GM19467 (cell line): ENCODE data around the gene DMBT1.

Source experiments
- ATAC-seq: cut with Tn5 transposase; IDR thresholded peaks from one replicate; pipeline ENCODE4 v1.9.1; 2021; ENCODE audit warnings: mild to moderate bottlenecking, moderate library complexity; ENCODE audit not compliant: unreplicated experiment

Gene DMBT1

GRCh38 chr10:122560279-122560804 is at the start of gene DMBT1:
TSS of gene DMBT1 (plus strand) at chr10:122560754. CDS start at chr10:122560771, 17 bp downstream.
- ATAC-seq: no peak

GRCh38 chr10:122513053-122513452 is 47.5 kb upstream of the DMBT1 start:
- no peak for ATAC-seq

GRCh38 chr10:122514045-122514840 is 46.3 kb upstream of the DMBT1 start:
- no peak for ATAC-seq

- ATAC-seq: no peak
Observed at GRCh38 chr10:122515022-122515424, 45.5 kb upstream of the DMBT1 start.

GRCh38 chr10:122515588-122516231 is 44.8 kb upstream of the DMBT1 start:
- ATAC-seq: no peak

GRCh38 chr10:122516734-122517133 is 43.8 kb upstream of the DMBT1 start:
- no peak for ATAC-seq

GRCh38 chr10:122519144-122519543 is 41.4 kb upstream of the DMBT1 start:
- ATAC-seq: no peak

GRCh38 chr10:122519873-122520272 is 40.7 kb upstream of the DMBT1 start:
- ATAC-seq: no peak

- no peak for ATAC-seq
Observed at GRCh38 chr10:122521011-122521410, 39.5 kb upstream of the DMBT1 start.

GRCh38 chr10:122524811-122525210 is 35.7 kb upstream of the DMBT1 start:
- no peak for ATAC-seq

- no peak for ATAC-seq
Observed at GRCh38 chr10:122525788-122526187, 34.8 kb upstream of the DMBT1 start.

- no peak for ATAC-seq
Observed at GRCh38 chr10:122526892-122527291, 33.7 kb upstream of the DMBT1 start.

GRCh38 chr10:122530177-122530576 is 30.4 kb upstream of the DMBT1 start:
- no peak for ATAC-seq

GRCh38 chr10:122531261-122531660 is 29.3 kb upstream of the DMBT1 start:
- no peak for ATAC-seq

- no peak for ATAC-seq
Observed at GRCh38 chr10:122531939-122532338, 28.6 kb upstream of the DMBT1 start.

GRCh38 chr10:122532601-122533296 is 27.8 kb upstream of the DMBT1 start:
- no peak for ATAC-seq

- no peak for ATAC-seq
Observed at GRCh38 chr10:122537545-122537944, 23.0 kb upstream of the DMBT1 start.

- no peak for ATAC-seq
Observed at GRCh38 chr10:122541541-122542002, 19.0 kb upstream of the DMBT1 start.

GRCh38 chr10:122543676-122544445 is 16.7 kb upstream of the DMBT1 start:
- ATAC-seq: no peak

GRCh38 chr10:122544493-122544892 is 16.1 kb upstream of the DMBT1 start:
- no peak for ATAC-seq

GRCh38 chr10:122546242-122546641 is 14.3 kb upstream of the DMBT1 start:
- ATAC-seq: no peak
